SK-N-SH treated with all-trans-retinoic acid at 6 μM for 48 hours (cell line): ENCODE results near the gene SMARCC2.

Experiments
- ATAC-seq: fragments of 200-7000 bp; cut with Tn5 transposase; 3 replicates; pipeline ENCODE4 v1.9.1; 2020; ENCODE audit warnings: mild to moderate bottlenecking, moderate library complexity
- CREB5 ChIP-seq: fragments of 250-450 bp; sonication (Bioruptor Pico); IDR thresholded peaks from 2 replicates; pipeline ENCODE4 v1.5.1; 2020; ENCODE audit warnings: low read depth, mild to moderate bottlenecking, moderate library complexity
- CSDC2 ChIP-seq: fragments of 250-450 bp; sonication (Bioruptor Pico); IDR thresholded peaks from 2 replicates; pipeline ENCODE4 v1.5.0; 2020; ENCODE audit warnings: mild to moderate bottlenecking, moderate library complexity
- CSRNP3 ChIP-seq: fragments of 250-450 bp; sonication (Bioruptor Pico); IDR thresholded peaks from 2 replicates; pipeline ENCODE4 v1.5.1; 2021; ENCODE audit warnings: mild to moderate bottlenecking, moderate library complexity
- ESRRG ChIP-seq: fragments of 250-450 bp; sonication (Bioruptor Pico); IDR thresholded peaks from 2 replicates; pipeline ENCODE4 v1.6.1; 2021; ENCODE audit warnings: mild to moderate bottlenecking
- GLIS3 ChIP-seq: fragments of 250-450 bp; sonication (Bioruptor Pico); IDR thresholded peaks from 2 replicates; pipeline ENCODE4 v1.5.0; 2020; ENCODE audit warnings: mild to moderate bottlenecking, moderate library complexity
- ISL1 ChIP-seq: fragments of 250-450 bp; sonication (Bioruptor Pico); IDR thresholded peaks from 2 replicates; pipeline ENCODE4 v2.1.2; 2022; ENCODE audit warnings: mild to moderate bottlenecking, moderate library complexity
- PATZ1 ChIP-seq: fragments of 250-450 bp; sonication (Bioruptor Pico); IDR thresholded peaks from 2 replicates; pipeline ENCODE4 v1.8.0; 2020; ENCODE audit warnings: mild to moderate bottlenecking, moderate library complexity, borderline replicate concordance
- SNAI2 ChIP-seq: fragments of 250-450 bp; sonication (Bioruptor Pico); IDR thresholded peaks from 2 replicates; pipeline ENCODE4 v1.5.0; 2020; ENCODE audit warnings: mild to moderate bottlenecking, moderate library complexity
- TCF4 ChIP-seq: fragments of 250-450 bp; sonication (Bioruptor Pico); IDR thresholded peaks from 2 replicates; pipeline ENCODE4 v1.8.0; 2021; ENCODE audit warnings: mild to moderate bottlenecking, moderate library complexity, borderline replicate concordance
- TOX ChIP-seq: fragments of 250-450 bp; sonication (Bioruptor Pico); IDR thresholded peaks from 2 replicates; pipeline ENCODE4 v1.8.0; 2021; ENCODE audit warnings: mild to moderate bottlenecking, moderate library complexity, borderline replicate concordance
- TSHZ2 ChIP-seq: fragments of 250-450 bp; sonication (Bioruptor Pico); IDR thresholded peaks from 2 replicates; pipeline ENCODE4 v1.5.0; 2020; ENCODE audit warnings: mild to moderate bottlenecking, moderate library complexity
- ZC3H10 ChIP-seq: fragments of 250-450 bp; sonication (Bioruptor Pico); IDR thresholded peaks from 2 replicates; pipeline ENCODE4 v1.5.1; 2021; ENCODE audit warnings: mild to moderate bottlenecking, moderate library complexity
- ZNF70 ChIP-seq: fragments of 450-650 bp; formaldehyde crosslinking; IDR thresholded peaks from 2 replicates; pipeline ENCODE4 v1.5.0; 2020; ENCODE audit warnings: mild to moderate bottlenecking, moderate library complexity
- ZNF8 ChIP-seq: fragments of 450-650 bp; formaldehyde crosslinking; IDR thresholded peaks from 2 replicates; pipeline ENCODE4 v1.5.0; 2020; ENCODE audit warnings: mild to moderate bottlenecking, moderate library complexity

Gene SMARCC2

GRCh38 chr12:56192582-56192981, 3.3 kb upstream of the SMARCC2 start:
- TF ChIP-seq SNAI2 (CRISPR knock-in tag) (no peak), ISL1 (CRISPR knock-in tag) (no peak)
- TF ChIP-seq, all 23 proteins: peak for 0
- no peak for ATAC-seq

- TF ChIP-seq ISL1 (CRISPR knock-in tag) (no peak), ZNF70 (peak; percentile 97)
- ATAC-seq, result no peak
Measured at GRCh38 chr12:56190695-56191155, 1.4 kb upstream of the SMARCC2 start.

- peak; percentile 69 for ATAC-seq
Measured at GRCh38 chr12:56189918-56190694, 823 bp upstream of the SMARCC2 start.

GRCh38 chr12:56188778-56189098, 545 bp downstream of the SMARCC2 start:
- TF ChIP-seq PATZ1 (CRISPR knock-in tag), result no peak
- no peak for TF ChIP-seq SNAI2 (CRISPR knock-in tag)
- TF ChIP-seq ZNF8 (CRISPR knock-in tag), result no peak
- no peak for TF ChIP-seq CSRNP3 (CRISPR knock-in tag)
- no peak for TF ChIP-seq ESRRG (CRISPR knock-in tag)
- no peak for TF ChIP-seq GLIS3
- peak; percentile 5; the same call in 2 of the 3 replicates for ATAC-seq

More at GRCh38 chr12:56189918-56190694, 823 bp upstream of the SMARCC2 start:
- 0 out of 2 replicates have a peak, but pooled peaks have one; percentile 24 for TF ChIP-seq CREB5 (CRISPR knock-in tag)
- TF ChIP-seq ISL1 (CRISPR knock-in tag), result no peak

- ATAC-seq, result no peak
- TF ChIP-seq SNAI2 (CRISPR knock-in tag), result no peak
- no peak for TF ChIP-seq ESRRG (CRISPR knock-in tag)
- TF ChIP-seq TSHZ2 (CRISPR knock-in tag), result no peak
- TF ChIP-seq TCF4 (CRISPR knock-in tag), result no peak
- no peak for TF ChIP-seq ZC3H10 (CRISPR knock-in tag)
- TF ChIP-seq TOX (CRISPR knock-in tag), result no peak
- no peak for TF ChIP-seq CSDC2 (CRISPR knock-in tag)
- TF ChIP-seq CSRNP3 (CRISPR knock-in tag), result no peak
Measured at GRCh38 chr12:56188131-56188777, 1.0 kb downstream of the SMARCC2 start.
